GM12874 (cell line): Measurements from ENCODE around the gene RASD1.

ENCODE experiments used
- CTCF ChIP-seq: IDR thresholded peaks from 2 replicates; pipeline ENCODE4 v1.5.1; 2011; ENCODE audit warnings: low read depth, mild to moderate bottlenecking, control low read depth, low read length, moderate library complexity; ENCODE audit not compliant: insufficient read depth

Gene RASD1

GRCh38 chr17:17496189-17497064, at the start of gene RASD1:
Gene RASD1 (minus strand): TSS chr17:17496395. CDS start chr17:17496181, 214 bp downstream.
- TF ChIP-seq CTCF: peak; percentile 91

- TF ChIP-seq CTCF: no peak
Observed at GRCh38 chr17:17545984-17546383, 49.8 kb upstream of the RASD1 start.

- no peak for TF ChIP-seq CTCF
Observed at GRCh38 chr17:17545031-17545820, 49.0 kb upstream of the RASD1 start.

GRCh38 chr17:17542906-17543635, 46.9 kb upstream of the RASD1 start:
- TF ChIP-seq CTCF: no peak

GRCh38 chr17:17541640-17542001, 45.4 kb upstream of the RASD1 start:
- no peak for TF ChIP-seq CTCF

- no peak for TF ChIP-seq CTCF
Observed at GRCh38 chr17:17540935-17541639, 44.9 kb upstream of the RASD1 start.
